DMS 273 (cell line): ENCODE results near the gene CSNK2A3.
A peak's percentile ranks its signal among the peaks of the same experiment; 100 is the strongest.
"Not testable (repeated sequence)": the region's sequence is repeated elsewhere in the genome, so short reads cannot be mapped to it uniquely, and the experiment has no call there.

Source experiments
- DNase-seq: peaks from one replicate; lab custom pipeline; 2025; ENCODE audit not compliant: unreplicated experiment; lab: John Stamatoyannopoulos, UW

The CSNK2A3 gene

GRCh38 chr11:11352878-11353277 lies at the start of gene CSNK2A3:
TSS of gene CSNK2A3 (minus strand) at chr11:11353250. CDS start at chr11:11353119, 131 bp downstream.
- DNase-seq = not testable (repeated sequence)

- DNase-seq = no peak
Measured at GRCh38 chr11:11401960-11402535, 49.0 kb upstream of the CSNK2A3 start.

GRCh38 chr11:11400635-11401232 lies 47.7 kb upstream of the CSNK2A3 start:
- DNase-seq = peak; percentile 25

- no peak for DNase-seq
Measured at GRCh38 chr11:11400121-11400520, 47.1 kb upstream of the CSNK2A3 start.

- no peak for DNase-seq
Measured at GRCh38 chr11:11397781-11398180, 44.7 kb upstream of the CSNK2A3 start.

GRCh38 chr11:11397036-11397415 lies 44.0 kb upstream of the CSNK2A3 start:
- no peak for DNase-seq

- peak; percentile 11 for DNase-seq
Measured at GRCh38 chr11:11396301-11397035, 43.4 kb upstream of the CSNK2A3 start.

- no peak for DNase-seq
Measured at GRCh38 chr11:11395126-11395525, 42.1 kb upstream of the CSNK2A3 start.

GRCh38 chr11:11394241-11394640 lies 41.2 kb upstream of the CSNK2A3 start:
- DNase-seq = no peak

GRCh38 chr11:11391796-11392463 lies 38.9 kb upstream of the CSNK2A3 start:
- no peak for DNase-seq

- no peak for DNase-seq
Measured at GRCh38 chr11:11391169-11391568, 38.1 kb upstream of the CSNK2A3 start.

GRCh38 chr11:11390068-11390771 lies 37.2 kb upstream of the CSNK2A3 start:
- DNase-seq = no peak

- DNase-seq = no peak
Measured at GRCh38 chr11:11389238-11389637, 36.2 kb upstream of the CSNK2A3 start.

- DNase-seq = no peak
Measured at GRCh38 chr11:11387622-11388305, 34.7 kb upstream of the CSNK2A3 start.

GRCh38 chr11:11387207-11387606 lies 34.2 kb upstream of the CSNK2A3 start:
- DNase-seq = no peak

- DNase-seq = no peak
Measured at GRCh38 chr11:11384829-11385228, 31.8 kb upstream of the CSNK2A3 start.

- DNase-seq = no peak
Measured at GRCh38 chr11:11383995-11384394, 30.9 kb upstream of the CSNK2A3 start.

GRCh38 chr11:11382858-11383532 lies 29.9 kb upstream of the CSNK2A3 start:
- no peak for DNase-seq

GRCh38 chr11:11381471-11382105 lies 28.5 kb upstream of the CSNK2A3 start:
- DNase-seq = no peak

GRCh38 chr11:11380883-11381282 lies 27.8 kb upstream of the CSNK2A3 start:
- DNase-seq = no peak
